NCI-H1105 (cell line): ENCODE measurements around the gene RAB18.
A peak's percentile ranks its signal among the peaks of the same experiment; 100 is the strongest.
"Not testable (repeated sequence)": the region's sequence is repeated elsewhere in the genome, so short reads cannot be mapped to it uniquely, and the experiment has no call there.

Experiments
- DNase-seq: peaks from one replicate; lab custom pipeline; 2025; lab: John Stamatoyannopoulos, UW

The RAB18 gene

DNA sequence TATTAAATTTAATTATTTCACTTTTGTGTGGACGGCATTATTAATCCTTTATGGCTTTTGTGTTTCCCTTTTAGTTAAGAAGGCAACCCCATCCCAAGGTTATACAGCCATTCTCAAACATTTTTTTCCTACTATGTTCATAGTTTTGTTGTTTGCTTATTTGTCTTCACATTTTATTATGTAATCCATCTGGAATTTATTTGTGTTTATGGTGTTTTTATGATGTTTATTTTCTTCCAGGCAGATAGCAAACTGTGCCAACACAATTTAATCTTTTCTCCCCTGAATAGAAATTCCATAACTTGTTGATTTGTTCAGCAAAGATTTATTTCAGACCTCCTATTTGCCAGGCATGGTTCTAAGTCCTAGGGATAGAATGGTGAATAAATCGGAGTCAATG lies 42.9 kb downstream of the RAB18 start:
- DNase-seq, result no peak

GRCh38 chr10:27547482-27547881 lies 43.4 kb downstream of the RAB18 start:
- DNase-seq, result no peak

DNA sequence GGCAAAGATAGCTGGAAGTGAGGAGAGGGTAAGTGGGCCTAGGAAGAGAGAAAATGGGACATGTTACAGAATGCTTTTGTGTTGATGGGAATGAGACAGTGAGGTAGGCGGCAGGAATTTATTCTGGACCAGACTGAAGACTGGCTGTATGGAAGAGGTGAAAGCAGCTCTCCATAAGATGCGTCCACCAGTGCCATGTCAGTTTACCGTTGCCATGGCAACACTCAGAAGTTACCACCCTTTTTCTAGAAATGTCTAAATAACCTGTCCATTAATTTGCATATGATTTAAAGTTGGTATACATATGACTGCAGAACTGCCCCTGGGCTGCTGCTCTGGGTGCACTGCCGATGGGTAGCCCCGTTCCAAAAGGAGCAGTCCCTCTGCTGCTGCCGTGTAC lies 46.7 kb downstream of the RAB18 start:
- DNase-seq, result no peak

GRCh38 chr10:27558612-27559020 lies 54.5 kb downstream of the RAB18 start:
- DNase-seq, result peak; percentile 29

GRCh38 chr10:27561334-27561733 lies 57.2 kb downstream of the RAB18 start:
- DNase-seq, result no peak

GRCh38 chr10:27564398-27564797 lies 60.3 kb downstream of the RAB18 start:
- DNase-seq, result no peak

- no peak for DNase-seq
Observed at GRCh38 chr10:27564880-27565279, 60.8 kb downstream of the RAB18 start.

GRCh38 chr10:27568196-27569175 lies 64.4 kb downstream of the RAB18 start:
- no peak for DNase-seq

DNA sequence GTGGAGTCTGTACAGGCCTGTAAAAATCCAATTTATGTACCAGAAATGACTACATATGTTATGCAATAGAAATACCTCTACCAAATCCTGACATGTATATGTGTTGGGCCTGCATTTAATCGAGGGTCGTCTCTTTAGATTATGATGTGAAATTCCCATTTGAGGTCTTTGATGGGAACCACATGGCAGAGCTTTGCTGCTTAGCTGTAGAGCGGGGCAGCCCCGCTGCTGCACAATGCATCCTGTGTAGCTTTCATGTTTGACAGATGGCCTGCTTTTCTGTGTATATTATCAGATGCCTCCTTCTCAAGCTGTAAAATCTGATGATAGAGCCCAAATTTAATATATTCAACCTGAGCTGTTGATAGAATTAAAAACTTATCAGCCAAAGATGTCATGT lies 65.8 kb downstream of the RAB18 start:
- DNase-seq, result no peak

GRCh38 chr10:27577038-27577437 lies 72.9 kb downstream of the RAB18 start:
- DNase-seq, result not testable (repeated sequence)

- DNase-seq, result no peak
Observed at GRCh38 chr10:27578316-27578715, 74.2 kb downstream of the RAB18 start.

DNA sequence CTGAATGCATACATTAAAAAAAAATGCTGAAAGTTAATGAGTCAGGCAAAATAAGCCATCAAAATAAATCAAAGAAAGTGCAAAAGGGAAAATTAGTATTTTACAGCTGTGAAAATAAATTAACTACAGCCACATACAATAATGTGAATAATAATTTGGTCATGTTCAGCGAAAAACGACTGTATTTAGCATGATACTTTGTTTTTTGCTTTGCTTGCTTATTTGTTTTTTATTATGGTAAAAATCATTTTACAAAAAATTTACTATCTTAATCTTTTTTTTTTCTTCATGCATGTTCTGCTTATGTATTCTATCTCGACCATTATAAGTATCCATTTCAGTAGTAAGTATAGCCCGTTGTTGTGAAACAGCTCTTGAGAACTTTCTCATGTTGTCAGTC lies 77.1 kb downstream of the RAB18 start:
- DNase-seq, result no peak

GRCh38 chr10:27584302-27584701 lies 80.2 kb downstream of the RAB18 start:
- no peak for DNase-seq
